ENCODE data around the gene MAP4K3.
"Not testable (repeated sequence)": the region's sequence is repeated elsewhere in the genome, so short reads cannot be mapped to it uniquely, and the experiment has no call there.

Gene MAP4K3

DNA sequence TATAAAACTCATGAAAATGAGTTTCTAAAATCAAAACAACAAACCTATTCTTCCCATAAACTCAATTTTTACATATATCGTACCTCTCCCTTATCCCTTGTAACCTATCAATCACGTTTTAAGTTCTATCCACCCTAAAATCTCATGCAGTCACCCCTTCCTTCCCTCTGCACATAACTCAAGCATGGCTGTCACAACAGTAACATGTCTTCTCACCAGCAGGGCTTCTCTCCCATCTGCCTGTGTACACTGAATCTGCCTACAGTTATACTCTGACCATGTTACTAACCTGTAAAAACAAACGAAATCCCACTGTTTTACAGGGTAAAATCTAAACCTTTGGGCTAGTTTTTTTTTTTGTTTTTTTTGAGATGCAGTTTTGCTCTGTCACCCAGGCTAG is 68.2 kb downstream of the MAP4K3 start:
- DNase-seq: no peak

DNA sequence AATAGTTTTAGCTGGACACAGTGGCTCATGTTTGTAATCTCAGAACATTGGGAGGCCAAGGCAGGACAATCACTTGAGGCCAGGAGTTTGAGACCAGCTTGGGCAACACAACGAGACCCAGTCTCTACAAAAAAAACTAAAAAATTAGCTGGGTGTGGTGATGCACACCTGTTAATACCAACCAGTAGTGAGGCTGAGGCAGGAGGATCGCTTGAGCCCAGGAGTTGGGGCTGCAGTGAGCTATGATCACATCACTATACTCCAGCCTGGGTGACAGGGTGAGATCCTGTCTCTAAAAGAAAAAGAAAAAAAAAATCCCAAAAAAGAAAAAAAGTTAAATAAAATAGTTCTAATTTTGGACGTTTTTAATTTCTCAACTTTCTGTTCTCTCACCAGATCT is 68.7 kb downstream of the MAP4K3 start:
- no peak for DNase-seq

DNA sequence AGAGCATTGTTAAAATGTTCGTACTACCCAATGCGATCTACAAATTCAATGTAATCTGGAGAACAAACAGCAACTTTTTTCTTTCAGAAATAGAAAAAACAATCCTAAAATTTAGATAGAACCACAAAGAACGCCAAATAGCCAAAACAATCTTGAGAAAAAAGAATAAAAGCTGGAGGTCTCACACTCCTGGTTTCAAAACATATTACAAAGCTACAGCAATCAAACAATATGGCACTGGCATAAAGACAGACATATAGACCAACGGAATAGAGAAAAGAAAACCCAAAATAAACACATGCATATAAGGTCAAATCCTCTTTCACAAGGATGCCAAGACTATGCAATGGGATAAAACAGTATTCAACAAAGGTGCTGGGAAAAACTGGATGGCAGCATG is 74.5 kb downstream of the MAP4K3 start:
- DNase-seq: no peak

GRCh38 chr2:39361511-39361910 is 75.6 kb downstream of the MAP4K3 start:
- DNase-seq: no peak

DNA sequence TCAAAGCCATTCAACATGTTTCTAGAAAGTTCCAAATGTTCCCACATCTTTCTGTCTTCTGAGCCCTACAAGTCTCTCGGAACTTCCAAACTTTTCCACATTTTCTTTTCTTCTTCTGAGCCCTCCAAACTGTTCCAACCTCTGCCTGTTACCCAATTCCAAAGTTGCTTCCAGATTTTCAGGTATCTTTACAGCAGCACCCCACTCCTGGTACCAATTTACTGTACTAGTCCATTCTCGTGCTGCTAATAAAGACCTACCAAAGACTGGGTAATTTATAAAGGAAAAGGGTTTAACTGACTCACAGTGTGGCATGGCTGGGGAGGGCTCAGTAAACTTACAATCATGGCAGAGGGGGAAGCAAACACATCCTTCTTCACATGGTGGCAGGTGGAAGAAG is 76.7 kb downstream of the MAP4K3 start:
- DNase-seq: not testable (repeated sequence)

DNA sequence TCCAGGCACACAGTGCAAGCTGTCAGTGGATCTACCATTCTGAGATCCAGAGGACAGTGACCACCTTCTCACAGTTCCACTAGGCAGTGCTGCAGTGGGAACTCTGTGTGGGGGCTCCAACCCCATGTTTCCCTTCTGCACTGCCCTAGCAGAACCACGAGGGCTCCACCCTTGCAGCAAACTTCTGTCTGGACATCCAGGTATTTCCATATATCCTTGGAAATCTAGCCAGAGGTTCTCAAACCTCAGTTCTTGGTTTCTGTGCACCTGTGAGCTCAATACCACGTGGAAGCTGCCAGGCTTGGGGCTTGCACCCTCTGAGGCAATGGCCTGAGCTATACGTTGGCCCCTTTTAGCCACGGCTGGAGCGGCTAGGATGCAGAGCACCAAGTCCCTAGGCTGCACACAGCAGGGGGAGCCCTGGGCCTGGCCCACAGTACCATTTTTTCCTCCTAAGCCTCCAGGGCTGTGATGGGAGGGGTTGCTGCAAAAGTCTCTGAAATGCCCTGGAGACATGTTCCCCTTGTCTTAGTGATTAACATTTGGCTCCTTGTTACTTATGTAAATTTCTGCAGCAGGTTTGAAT is 77.5 kb downstream of the MAP4K3 start:
- no peak for DNase-seq

- no peak for DNase-seq
Observed at GRCh38 chr2:39356922-39357639, 80.0 kb downstream of the MAP4K3 start.

DNA sequence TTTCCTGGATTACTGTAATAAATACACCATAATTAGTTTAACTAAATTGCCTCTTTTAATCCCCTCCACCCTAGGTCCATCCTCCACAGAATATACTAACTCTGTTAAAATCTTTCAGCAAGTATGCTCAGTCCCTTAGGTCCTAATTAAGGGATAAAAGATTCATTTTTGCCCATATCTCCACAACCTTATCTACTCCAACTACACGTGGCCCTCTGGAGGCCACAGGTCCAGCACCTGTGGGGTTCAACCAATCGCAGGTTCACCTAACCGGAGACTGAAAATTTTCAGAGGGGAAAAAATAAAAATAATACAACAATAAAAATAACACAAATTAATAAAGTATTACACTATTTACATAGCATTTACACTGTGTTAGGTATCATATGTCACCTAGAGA is 86.4 kb downstream of the MAP4K3 start:
- DNase-seq: no peak

GRCh38 chr2:39338502-39338901 is 98.6 kb downstream of the MAP4K3 start:
- no peak for DNase-seq

DNA sequence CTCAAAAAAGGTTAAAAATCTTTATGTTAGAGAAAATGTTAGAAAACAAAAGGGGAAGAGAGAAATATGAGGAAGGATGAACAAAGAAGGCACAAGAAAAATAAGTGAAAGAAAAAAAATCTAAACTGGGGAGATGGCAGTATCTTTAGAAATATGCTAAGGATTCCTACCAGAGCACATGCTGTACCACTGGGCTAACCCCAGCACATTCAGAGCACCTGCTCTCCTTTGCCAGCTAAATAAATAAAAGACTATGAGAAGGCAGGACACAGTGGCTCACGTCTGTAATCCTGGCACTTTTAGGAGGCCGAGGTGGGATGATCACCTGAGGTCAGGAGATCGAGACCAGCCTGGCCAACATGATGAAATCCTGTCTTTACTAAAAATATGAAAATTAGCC is 101.2 kb downstream of the MAP4K3 start:
- no peak for DNase-seq

- DNase-seq: no peak
Observed at GRCh38 chr2:39334978-39335377, 102.1 kb downstream of the MAP4K3 start.

DNA sequence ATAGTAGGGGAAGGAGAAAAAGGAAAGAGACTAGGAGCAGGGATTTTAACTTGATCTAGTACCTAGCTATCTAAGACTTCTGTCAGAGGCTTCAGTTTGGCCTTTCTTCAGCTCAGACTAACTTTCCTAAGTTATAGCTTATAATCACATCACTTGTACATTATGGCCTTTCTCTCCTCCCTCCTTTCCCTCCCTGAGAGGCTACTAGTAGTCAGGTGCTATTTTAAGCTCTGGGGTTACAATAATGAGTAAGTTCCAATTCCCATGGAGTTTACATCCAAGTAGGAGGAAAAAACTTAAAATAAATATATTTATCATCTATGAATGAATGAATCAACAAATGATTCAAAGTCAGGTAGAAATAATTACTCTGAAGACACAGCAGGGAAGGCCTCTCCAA is 102.6 kb downstream of the MAP4K3 start:
- no peak for DNase-seq

DNA sequence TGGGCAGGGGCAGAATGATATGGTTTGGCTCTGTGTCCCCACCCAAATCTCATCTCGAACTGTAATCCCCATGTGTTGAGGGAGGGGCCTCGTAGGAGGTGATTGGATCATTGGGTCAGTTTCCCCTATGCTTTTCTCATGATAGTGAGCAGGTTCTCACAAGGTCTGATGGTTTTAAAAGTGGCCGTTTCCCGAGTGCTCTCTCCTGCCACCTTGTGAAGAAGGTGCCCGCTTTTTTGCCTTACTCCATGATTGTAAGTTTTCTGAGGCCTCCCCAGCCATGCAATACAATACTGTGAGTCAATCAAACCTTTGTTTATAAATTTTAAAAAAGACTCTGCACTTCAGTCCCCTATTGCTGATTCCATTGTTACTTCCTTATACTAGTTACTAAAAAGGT is 110.4 kb downstream of the MAP4K3 start:
- DNase-seq: no peak

GRCh38 chr2:39325966-39326365 is 111.1 kb downstream of the MAP4K3 start:
- no peak for DNase-seq

DNA sequence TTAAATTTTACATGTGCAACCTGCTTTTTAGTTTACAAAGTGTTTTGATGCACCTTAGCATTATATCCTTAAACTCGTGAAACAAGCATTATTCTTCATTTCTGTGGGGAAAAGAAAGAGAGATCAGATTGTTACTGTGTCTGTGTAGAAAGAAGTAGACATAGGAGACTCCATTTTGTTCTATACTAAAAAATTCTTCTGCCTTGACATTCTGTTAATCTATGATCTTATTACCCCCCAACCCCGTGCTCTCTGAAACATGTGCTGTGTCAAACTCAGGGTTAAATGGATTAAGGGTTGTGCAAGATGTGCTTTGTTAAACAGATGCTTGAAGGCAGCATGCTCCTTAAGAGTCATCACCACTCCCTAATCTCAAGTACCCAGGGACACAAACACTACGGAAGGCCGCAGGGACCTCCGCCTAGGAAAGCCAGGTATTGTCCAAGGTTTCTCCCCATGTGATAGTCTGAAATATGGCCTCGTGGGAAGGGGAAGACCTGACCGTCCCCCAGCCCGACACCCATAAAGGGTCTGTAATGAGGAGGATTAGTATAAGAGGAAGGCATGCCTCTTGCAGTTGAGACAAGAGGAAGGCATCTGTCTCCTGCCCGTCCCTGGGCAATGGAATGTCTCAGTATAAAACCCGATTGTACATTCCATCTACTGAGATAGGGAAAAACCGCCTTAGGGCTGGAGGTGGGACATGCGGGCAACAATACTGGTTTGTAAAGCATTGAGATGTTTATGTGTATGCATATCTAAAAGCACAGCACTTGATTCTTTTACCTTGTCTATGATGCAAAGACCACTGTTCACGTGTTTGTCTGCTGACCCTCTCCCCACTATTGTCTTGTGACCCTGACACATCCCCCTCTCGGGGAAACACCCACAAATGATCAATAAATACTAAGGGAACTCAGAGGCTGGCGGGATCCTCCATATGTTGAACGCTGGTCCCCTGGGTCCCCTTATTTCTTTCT is 115.7 kb downstream of the MAP4K3 start:
- DNase-seq: not testable (repeated sequence)

GRCh38 chr2:39320162-39320561 is 116.9 kb downstream of the MAP4K3 start:
- DNase-seq: no peak

DNA sequence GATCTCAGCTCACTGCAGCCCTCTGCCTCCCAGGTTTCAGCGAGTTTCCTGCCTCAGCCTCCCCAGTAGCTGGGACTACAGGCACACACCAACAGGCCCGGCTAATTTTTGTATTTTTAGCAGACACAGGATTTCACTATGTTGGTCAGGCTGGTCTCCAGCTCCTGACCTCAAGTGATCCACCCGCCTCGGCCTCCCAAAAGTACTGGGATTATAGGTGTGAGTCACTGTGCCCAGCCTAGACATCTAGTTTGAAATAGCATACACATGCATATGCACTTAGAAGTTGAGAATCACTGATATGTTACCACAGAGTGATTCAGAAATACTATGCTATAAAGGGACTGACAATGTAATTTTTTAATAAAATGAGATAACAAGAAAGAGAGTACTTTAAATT is 123.5 kb downstream of the MAP4K3 start:
- DNase-seq: no peak

- DNase-seq: no peak
Observed at GRCh38 chr2:39311469-39311868, 125.6 kb downstream of the MAP4K3 start.

- DNase-seq: no peak
Observed at GRCh38 chr2:39308778-39309177, 128.3 kb downstream of the MAP4K3 start.

DNA sequence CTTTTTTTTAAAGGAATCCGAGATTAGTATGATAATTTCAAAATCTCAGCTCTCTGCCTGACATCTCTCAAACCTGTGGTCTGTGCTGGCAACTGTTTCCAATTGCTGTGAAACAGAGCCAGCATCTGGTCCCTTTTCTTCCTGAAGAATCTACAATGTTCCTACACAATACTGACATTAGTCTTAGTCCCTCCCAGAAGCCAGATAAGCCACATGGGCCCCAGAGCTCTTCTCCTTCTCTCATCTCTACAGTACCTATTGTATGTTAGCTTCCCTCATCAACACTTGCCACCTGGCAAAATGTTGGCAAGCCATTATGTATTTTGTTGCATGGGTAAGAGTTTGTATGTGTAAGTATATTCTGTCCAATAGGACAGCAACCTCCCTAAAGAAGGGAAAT is 130.5 kb downstream of the MAP4K3 start:
- DNase-seq: no peak

- no peak for DNase-seq
Observed at GRCh38 chr2:39304729-39305128, 132.4 kb downstream of the MAP4K3 start.

DNA sequence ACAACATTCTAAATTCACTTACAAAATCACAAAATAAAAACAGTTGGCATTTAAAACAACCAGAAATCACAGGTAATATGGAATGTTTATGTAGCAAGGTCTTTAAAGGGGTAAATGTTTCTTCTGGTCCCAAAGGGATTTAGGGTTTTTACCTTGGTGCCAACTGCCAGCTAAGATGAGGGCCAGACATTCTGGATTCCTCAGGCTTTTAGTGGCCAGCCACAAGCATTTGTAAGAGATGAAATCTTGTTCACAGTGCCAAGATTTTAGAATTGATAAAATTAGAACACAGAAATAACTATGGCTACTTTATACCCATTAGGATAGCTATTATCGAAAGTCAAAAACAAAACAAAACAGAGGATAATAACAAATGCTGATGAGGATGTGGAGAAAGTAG is 132.9 kb downstream of the MAP4K3 start:
- no peak for DNase-seq

DNA sequence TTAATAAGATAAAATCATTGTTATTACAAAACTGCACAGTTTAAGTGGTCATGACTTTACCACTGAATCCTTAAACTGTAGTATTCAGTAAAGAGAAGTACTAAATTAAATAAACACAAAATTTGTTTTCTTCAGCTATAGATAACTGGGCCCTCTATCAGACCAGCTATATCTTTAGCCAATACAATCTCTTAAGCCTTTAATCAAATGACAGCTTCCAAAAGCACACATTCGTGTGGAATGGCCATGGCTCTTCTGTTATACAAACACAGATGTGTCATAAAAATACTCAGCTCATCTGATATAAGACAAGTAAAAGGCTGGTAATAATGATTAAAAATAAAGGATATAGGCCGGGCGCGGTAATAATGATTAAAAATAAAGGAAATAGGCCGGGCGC is 135.7 kb downstream of the MAP4K3 start:
- DNase-seq: no peak
